Non-pigmented ciliary epithelial cell (primary cell): Measurements from ENCODE around the gene MYH11.

Experiments used
- DNase-seq: peaks from one replicate; pipeline ENCODE4 v3.0.0-alpha.2; 2010; ENCODE audit warnings: low read depth

The MYH11 gene

DNA sequence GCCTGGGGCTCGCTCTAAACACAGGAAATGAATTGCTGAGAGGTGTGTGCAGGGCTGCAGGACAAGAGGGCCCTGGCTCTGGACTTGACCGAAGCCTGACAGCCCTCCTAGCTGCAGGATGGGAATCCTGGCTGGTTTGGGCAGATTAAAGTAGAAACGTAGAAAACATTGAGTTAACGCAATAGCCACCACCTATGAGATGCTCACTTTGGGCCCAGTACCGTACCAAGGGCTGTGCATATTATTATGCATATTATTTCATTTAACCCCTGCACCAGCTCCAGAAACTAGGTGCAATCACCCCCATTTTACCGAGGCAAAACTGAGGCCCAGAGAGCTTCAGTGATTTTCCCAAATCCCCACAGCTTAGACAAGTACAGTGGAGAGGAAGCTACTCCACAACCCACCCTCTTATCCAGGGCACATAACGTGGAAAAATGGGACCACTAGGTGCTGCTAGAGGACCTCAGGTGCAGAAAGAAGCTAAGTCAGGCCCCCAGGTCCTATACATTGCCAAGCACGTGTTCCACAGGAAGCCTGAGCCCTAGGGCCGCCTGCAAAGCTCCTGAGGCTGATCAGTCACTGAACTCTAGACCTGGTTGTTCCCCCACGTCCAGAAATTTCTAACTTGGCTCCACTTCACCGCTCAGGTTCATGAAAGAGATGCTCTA lies 79.2 kb downstream of the MYH11 start:
- DNase-seq = no peak

DNA sequence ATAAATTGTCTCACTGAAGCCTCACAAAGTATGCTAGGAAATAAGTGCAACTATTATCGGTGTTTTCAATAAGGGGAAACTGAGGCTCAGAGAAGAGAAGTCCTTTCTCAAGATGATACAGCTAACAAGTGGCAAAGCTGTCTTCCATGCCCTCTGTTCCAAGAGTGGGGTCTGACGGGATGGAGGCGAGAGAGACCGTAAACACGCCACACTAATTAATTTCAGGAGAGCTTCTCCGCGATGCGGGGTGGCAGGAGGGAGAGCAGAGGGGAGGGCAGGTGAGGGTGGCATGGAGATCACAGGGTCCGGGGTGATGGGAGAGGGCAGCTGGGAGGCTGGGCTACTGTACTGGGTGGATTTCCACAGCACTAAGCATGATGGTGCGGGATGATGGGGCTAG lies 80.3 kb downstream of the MYH11 start:
- DNase-seq = no peak

DNA sequence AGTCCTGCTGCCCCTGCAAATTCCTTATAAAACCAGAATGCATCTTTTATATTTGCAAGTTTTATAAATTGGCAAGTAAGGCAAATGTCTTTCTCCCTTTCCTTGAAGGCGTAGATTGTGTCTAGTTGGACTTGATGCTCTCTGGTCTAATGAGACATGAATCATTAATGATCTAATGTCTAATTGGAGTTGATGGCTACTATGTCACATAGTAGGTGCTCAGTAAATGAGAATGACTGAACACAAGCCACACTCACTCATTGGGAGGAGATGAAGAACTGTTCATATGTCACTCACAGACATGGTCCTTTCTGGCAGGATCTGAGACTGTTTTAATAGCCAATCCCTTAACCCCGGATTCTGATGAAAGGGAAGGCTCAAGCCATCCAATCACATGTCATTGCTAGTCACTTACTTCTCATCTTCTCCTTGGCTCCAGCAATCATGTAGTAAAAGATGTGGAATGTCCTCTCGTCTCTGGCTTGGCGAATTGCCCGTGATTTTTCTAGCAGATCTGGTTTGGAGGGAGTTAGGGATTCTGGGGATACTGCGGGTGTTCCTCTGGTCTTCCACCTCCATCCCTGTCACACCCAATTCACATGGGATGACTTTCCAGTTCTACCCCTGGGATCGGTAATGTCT lies 81.0 kb downstream of the MYH11 start:
- DNase-seq = no peak

DNA sequence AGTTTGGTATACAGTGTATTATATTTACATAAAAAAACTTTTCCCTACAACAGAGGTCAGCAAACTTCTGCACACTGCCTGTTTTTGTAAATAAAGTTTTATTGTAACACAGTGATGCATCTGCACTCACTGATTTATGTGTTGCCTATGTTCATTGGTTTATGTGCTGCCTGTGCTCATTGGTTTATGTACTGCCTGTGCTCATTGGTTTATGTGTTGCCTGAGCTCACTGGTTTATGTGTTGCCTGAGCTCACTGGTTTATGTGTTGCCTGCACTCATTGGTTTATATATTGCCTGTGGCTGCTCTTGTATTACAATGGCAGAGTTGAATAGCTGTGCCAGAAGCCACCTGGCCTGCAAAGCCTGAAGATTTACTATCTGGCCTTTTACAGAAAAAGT lies 81.6 kb downstream of the MYH11 start:
- DNase-seq = no peak

DNA sequence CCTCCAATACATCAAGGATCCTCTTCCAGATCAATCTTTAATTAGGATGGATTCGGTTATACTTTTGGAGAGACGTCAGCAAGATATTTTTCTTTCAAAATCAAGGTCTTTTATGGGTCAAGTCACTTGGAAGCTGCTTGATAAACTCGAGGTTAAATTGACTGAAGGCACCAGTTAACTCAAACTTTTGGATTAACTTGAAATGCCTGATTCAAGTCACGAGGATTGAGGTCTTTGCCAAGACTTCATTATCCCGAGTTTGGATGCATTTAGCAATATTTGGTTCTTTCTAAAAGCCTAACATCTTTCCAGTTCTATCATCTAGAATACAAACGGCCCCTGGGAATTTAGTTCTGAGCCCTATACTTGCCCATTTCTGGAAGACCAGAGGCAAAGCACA lies 82.9 kb downstream of the MYH11 start:
- DNase-seq = no peak

DNA sequence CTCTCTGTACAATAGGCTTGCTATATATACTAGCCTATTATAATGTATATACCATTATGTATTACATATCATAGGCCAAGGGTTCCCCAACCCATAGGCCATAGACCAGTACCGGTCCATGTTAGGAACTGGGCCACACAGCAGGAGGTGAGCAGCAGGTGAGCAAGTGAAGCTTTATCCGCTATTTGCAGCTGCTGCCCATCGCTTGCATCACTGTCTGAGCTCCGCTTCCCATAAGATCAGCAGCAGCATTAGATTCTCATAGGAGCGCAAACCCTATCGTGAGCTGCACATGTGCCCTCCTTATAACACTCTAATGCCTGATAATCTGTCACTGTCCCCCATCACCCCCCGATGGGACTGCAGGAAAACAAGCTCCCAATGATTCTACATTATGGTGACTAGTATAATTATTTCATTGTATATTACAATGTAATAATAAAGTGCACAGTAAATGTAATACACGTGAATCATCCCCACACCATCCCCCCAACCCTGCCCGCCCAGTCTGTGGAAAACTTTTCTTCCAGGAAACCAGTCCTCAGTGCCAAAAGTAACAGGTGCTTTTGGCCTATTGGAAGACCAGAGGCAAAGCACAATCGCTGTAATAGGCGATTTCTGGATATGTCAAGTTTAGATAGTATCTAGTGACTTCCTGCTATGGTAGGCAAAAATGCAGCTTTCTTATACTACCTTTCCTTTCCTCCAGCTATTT lies 84.1 kb downstream of the MYH11 start:
- no peak for DNase-seq

DNA sequence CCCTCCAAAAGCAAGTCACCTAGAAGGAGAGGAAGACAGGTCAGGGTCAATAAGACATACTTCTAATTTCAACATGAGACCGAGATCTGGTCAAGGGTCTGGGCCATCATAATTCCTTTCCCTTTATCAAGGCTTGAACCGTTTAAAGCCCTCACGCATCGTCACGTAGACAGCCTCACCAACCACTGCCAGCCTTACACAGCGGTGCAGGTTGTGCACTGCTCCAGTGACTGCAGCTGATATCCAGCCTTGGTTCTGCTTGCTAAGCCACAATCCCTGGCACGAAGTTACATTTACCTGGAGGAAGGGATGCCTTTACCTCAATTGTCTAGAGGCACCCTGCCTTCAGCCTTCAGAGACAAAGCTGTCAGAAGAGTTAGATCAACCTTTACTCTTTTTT lies 85.1 kb downstream of the MYH11 start:
- DNase-seq = no peak

DNA sequence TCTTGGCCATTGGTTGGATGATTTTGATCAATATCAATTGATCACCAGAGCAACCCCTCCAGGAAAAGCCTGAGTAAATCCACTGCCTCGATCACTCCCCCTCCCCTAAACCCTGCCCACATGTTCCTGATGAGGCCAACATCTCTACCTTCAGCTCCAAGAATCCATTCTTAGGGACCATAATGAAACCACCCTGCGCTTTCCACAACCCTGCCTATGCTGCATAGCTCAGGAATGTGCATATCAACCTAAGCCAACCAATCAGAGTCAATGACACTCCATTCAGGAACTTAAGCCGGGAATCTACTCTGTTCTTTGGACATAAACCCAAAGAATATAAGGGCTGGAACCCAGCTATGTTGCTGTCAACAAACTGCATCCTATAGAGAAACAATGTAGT lies 86.3 kb downstream of the MYH11 start:
- DNase-seq = no peak

DNA sequence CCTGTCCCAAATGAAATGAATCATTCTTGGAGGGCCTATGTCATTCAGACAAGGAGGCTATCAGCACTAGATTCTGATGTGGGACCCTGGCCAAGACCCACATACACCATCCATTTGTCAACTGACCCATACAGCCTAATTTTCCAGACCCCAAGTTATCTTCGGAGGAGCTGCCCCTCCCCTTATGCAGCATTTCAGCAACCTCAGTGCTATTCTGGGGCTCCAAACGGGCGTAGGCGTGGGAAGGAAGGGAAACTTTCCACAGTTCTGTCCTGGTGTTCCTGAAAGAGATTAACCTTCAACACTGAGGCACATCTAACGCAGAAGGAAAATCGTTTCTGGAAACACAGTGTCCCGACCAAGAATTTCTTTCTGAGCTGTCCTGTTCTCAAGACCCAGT lies 86.7 kb downstream of the MYH11 start:
- DNase-seq = no peak

DNA sequence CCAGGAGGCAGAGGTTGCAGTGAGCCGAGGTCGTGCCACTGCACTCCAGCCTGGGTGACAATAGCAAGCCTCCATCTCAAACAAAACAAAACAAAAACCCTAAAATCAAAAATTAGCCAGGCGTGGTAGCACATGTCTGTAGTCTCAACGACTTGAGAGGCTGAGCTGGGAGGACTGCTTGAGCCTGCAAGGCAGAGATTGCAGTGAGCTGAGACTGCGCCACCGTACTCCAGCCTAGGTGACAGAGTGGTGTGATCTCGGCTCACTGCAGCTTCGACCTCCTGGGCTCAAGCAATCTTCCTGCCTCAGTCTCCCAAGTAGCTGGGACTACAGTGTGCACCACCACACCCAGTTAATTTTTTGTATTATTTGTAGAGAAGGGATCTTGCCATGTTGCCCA lies 87.6 kb downstream of the MYH11 start:
- no peak for DNase-seq

DNA sequence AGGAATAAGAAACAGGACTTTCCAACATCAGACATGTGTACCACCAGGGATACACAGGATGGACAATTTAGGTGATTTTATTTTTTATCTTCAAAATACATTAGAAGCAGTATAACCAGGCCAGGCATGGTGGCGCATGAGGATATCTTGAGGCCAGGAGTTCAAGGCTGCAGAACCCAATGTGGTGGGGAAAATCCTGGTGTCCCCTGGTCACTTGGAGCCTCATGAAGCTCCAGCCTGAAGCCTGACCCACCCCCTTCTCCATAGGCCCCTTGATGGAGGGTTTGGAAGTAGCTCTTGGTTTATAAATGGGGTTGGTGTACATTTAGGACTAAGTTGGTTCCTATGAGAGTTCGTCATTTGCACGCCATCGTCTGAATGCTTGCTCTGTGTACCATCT lies 88.6 kb downstream of the MYH11 start:
- no peak for DNase-seq

DNA sequence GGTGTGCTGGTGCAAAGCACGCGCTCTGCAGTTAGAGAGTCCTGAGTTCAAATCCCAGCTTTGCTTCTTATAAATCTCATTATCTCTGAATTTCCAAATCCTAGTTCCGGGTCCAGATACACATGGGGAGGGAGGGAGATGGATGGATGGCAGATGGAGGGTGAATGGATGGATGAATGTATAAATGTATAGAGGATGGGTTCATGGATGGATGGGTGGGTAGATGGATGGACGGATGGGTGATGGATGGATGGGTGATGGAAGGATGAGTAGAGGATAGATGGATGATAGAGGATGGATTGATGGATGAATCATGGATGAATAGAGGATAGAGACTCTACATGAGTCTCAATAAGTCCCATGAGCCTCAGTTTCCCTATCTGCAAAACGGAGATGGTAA lies 89.9 kb downstream of the MYH11 start:
- no peak for DNase-seq

DNA sequence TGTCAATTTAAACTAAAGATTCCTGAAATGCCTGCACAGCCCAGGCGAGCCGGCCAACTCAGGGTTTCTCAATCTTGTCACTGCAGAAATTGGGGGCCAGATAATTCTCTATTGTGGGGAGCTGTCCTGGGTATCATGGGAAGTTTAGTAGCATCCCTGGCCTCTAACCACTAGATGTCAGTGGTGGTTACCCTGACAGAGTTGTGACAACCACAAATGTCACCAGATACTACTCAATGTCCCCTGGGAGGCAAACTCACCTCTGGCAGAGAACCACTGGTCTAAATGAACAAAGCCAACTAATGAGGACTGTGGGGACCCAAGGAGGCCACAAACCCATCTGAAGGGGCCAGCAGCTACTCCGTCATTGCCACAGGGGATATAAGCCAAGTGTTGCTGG lies 90.9 kb downstream of the MYH11 start:
- no peak for DNase-seq

DNA sequence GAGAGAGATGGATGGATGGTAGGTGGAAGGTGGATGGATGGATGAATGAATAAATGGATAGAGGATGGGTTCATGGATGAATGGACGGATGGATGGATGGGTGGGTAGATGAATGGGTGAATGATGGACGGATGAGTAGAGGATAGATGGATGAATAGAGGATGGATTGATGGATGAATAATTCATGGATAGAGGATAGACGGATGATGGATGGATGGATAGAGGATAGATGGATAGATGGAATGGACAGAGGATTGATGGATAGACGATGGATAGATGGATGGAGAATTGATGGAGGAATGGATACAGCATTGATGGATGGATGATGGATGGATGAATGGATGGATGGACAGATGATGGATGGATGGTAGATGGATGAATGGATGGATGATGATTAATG lies 91.7 kb downstream of the MYH11 start:
- no peak for DNase-seq

DNA sequence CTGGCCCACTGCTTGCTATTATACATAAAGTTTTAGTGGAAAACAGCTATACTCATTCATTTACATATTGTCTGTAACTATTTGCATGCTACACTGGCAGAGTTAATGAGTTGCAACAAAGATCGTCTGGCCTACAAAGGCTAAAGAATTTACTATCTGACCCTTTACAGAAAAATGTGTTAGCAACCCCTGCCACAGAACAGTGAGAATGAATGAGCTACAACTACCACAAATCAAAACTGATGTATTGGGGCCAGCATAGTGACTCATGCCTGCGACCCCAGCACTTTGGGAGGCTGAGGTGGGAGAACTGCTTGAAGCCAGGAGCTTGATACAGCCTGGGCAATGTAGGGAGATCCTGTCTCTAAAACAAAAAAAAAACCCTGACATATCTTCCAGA lies 92.7 kb downstream of the MYH11 start:
- DNase-seq = no peak

DNA sequence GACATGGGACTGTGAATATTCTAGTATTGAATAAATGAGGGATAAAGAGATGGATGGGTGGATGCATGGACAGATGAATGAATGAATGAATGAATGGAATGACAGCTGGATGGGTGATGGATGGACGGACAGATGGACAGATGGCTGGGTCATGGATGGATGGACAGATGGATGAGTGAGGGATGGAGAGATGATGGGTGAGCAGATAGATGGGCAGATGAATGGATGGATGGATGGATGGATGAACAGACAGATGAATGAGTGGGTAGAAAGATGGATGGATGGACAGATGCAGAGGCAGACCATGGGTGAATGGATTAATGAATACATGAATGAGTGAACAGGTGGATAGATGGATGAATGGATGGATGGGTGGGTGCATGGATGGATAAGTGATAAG lies 96.7 kb downstream of the MYH11 start:
- DNase-seq = no peak

DNA sequence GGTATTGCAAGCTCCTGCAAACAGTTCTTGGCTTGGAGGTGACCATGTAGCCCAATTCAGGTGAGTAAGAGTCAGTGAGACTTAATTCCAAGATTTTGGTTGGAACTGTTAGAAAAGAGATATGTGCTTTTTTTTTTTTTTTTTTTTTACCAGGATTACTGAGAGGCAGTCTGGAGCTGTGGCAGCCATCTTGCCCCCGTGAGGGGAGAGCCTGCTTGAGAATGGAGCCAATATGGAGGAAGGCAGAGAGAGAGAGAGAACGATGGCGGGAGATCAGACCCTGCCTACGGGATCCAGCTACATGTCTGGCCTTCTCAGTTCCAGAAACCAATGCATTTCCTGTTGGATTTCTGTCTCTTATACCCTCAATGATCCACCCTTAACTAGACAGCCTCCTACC lies 97.8 kb downstream of the MYH11 start:
- DNase-seq = no peak

DNA sequence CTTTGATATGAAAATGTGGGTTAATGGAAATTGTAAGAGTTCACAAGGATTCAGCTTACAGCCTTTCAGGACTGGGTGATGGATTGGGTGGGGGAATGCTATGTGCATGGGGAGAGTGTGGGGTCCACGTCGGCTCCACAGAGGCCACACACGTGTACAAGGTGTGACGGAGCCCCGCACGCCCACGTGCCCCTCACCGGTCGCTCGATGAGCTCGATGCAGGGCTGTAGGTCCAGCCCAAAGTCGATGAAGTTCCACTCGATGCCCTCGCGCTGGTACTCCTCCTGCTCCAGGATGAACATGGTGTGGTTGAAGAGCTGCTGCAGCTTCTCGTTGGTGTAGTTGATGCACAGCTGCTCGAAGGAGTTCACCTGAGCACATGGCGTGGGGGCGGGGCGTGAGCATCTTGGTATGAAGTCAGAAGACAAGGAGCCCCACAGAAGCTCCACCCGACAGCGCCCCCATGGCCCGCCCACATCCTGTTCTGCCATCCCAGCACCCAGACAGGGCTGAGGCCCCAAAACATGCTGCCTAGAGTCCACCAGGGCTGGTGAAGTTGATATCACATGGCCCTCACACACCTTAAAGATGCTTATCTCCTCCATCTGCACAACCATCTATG lies 99.1 kb downstream of the MYH11 start:
- DNase-seq = no peak

DNA sequence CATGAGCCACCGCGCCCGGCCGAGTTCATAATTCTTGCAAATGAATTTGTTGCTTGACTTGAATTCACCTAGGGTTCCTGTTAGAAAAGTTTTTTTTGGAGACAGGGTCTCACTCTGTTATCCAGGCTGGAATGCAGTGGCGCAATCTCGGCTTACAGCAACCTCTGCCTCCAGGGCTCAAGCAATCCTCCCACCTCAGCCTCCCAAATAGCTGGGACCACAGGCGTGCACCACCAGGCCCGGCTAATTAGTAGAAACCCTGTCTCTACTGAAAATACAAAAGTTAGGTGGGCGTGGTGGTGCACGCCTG lies 99.8 kb downstream of the MYH11 start:
- no peak for DNase-seq

DNA sequence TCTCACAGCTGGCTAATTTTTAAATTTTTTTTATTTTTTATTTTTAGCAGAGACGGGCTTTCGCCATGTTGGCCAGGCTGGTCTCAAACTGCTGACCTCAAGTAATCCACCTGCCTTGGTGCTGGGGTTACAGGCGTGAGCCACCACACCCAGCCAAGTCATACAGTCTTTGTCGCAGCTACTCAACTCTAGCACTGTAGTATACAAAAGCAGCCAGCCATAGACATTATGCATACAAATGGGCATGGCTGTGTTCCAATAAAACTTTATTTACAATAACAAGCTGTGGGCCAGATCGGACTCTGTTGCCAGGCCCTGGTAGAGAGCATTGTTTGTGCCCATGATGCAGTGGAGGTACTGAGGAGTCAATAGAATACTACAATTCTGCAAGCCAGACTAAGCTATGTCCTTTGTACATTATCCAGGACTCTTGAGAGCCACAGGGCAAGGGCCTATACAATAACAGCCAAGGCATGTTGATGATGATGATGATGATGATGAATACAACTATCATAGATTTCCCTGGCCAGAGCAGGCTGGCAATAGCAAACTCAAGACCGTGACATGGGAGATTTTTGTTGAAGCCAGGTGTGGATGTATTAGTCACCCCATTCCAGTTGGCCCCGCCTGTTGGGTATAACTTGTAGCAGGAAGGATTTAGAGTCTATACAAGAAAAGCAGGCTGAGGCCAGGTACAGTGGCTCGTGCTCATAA lies 101.8 kb downstream of the MYH11 start:
- DNase-seq = no peak

DNA sequence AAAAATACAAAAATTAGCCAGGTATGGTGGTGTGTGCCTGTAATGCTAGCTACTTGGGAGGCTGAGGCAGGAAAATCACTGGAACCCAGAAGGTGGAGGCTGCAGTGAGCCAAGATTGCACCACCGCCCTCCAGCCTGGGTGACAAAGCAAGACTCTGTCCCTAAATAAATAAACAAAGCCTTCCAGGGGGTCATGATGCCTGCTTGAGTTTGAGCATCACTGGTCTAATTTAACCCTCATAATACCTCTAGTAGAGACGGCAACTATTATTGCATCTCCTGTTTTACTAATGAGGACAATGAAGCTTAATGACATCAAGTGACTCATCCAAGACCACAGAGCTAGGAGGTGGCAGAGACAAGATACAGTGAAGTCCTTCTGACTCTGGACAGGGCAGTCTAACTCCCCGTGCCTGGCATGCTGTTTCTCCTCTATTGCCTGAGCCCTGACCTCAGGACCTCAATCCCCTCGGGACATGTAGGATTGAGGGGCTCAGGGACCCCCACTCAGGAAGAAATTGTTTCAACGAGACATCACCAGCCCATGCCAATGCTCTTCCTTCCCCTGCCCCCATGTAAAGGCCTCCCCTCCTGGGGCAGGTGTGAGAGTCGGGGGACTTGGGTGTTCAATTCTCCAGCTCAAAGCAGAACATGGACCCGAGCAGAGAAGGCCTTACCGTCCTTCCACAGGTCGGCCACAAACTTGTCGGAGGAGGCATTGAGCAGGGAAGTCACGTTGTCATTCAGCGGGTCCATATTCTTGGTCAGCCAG lies 103.9 kb downstream of the MYH11 start:
- DNase-seq = no peak

DNA sequence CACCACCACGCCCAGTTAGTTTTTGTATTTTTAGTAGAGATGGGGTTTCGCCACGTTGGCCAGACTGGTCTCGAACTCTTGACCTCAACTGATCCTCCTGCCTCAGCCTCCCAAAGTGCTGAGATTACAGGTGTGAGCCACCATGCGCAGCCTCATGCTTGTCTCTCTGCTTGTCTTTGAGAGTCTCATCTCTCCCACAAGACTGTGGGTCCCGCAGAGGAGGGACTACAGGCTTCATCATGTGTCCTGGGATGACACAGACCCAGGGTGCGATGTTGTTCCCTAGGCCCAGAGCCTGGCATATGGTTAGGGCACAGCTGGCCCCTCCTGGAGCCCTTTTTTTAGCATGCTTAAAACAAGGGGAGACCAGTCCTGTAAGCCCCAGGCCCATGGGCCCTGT lies 104.9 kb downstream of the MYH11 start:
- DNase-seq = no peak
